ENCODE data around the gene WNT2B.
"Not testable (repeated sequence)": the region's sequence is repeated elsewhere in the genome, so short reads cannot be mapped to it uniquely, and the experiment has no call there.

The WNT2B gene

GRCh38 chr1:112470966-112471365, 37.8 kb upstream of the WNT2B start:
- TF ChIP-seq EZH2 (IDR thresholded peaks at IDR 0.05) = no peak
- no peak for TF ChIP-seq FOXP2 (optimal IDR thresholded peaks at IDR 0.05; ENCODE audit: control extremely low read depth, extremely low read length, insufficient read depth)
- TF ChIP-seq POLR2AphosphoS5 (IDR thresholded peaks at IDR 0.05; ENCODE audit: borderline replicate concordance, low read depth, low read length) = no peak
- DNase-seq (ENCODE audit: low read depth, low spot score) = no peak
- no peaks in the 10 kb centered on the region for H3K36me3 ChIP-seq (ENCODE audit: insufficient read depth, low read length)
- H3K4me3 ChIP-seq = no peak overlapping the region
- H3K27ac ChIP-seq = no peak overlapping the region
- H3K9ac ChIP-seq (ENCODE audit: insufficient read length) = no peak overlapping the region
- H3K9me3 ChIP-seq (ENCODE audit: low read depth, low read length) = no peaks in the 10 kb centered on the region

- H3K9ac ChIP-seq (ENCODE audit: insufficient read length) = no peak overlapping the region
- no peak for DNase-seq (ENCODE audit: low read depth, low spot score)
- no peak overlapping the region for H3K27ac ChIP-seq
- H3K9me3 ChIP-seq (ENCODE audit: low read depth, low read length) = no peaks in the 10 kb centered on the region
- TF ChIP-seq EZH2 (IDR thresholded peaks at IDR 0.05) (no peak), FOXP2 (optimal IDR thresholded peaks at IDR 0.05; ENCODE audit: control extremely low read depth, extremely low read length, insufficient read depth) (no peak), POLR2AphosphoS5 (IDR thresholded peaks at IDR 0.05; ENCODE audit: borderline replicate concordance, low read depth, low read length) (no peak)
- H3K36me3 ChIP-seq (ENCODE audit: insufficient read depth, low read length) = no peaks in the 10 kb centered on the region
- no peak overlapping the region for H3K4me3 ChIP-seq
These were observed 36.6 kb upstream of the WNT2B start for GRCh38 chr1:112472142-112472541.

GRCh38 chr1:112477550-112477949, 31.2 kb upstream of the WNT2B start:
- DNase-seq (ENCODE audit: low read depth, low spot score) = no peak
- H3K36me3 ChIP-seq (ENCODE audit: insufficient read depth, low read length) = no peaks in the 10 kb centered on the region
- H3K9me3 ChIP-seq (ENCODE audit: low read depth, low read length) = no peaks in the 10 kb centered on the region
- TF ChIP-seq EZH2 (IDR thresholded peaks at IDR 0.05) = no peak
- TF ChIP-seq FOXP2 (optimal IDR thresholded peaks at IDR 0.05; ENCODE audit: control extremely low read depth, extremely low read length, insufficient read depth) = no peak
- TF ChIP-seq POLR2AphosphoS5 (IDR thresholded peaks at IDR 0.05; ENCODE audit: borderline replicate concordance, low read depth, low read length) = no peak
- H3K9ac ChIP-seq (ENCODE audit: insufficient read length) = no peak overlapping the region
- H3K4me3 ChIP-seq = no peak overlapping the region
- no peak overlapping the region for H3K27ac ChIP-seq

- TF ChIP-seq FOXP2 (optimal IDR thresholded peaks at IDR 0.05; ENCODE audit: control extremely low read depth, extremely low read length, insufficient read depth) = no peak
- no peak for TF ChIP-seq EZH2 (IDR thresholded peaks at IDR 0.05)
- TF ChIP-seq POLR2AphosphoS5 (IDR thresholded peaks at IDR 0.05; ENCODE audit: borderline replicate concordance, low read depth, low read length) = no peak
- DNase-seq (ENCODE audit: low read depth, low spot score) = no peak
- Histone ChIP-seq H3K4me3 (no peak overlapping the region), H3K27ac (no peak overlapping the region), H3K36me3 (ENCODE audit: insufficient read depth, low read length) (no peaks in the 10 kb centered on the region), H3K9me3 (ENCODE audit: low read depth, low read length) (no peaks in the 10 kb centered on the region), H3K9ac (ENCODE audit: insufficient read length) (no peak overlapping the region)
These were observed 30.5 kb upstream of the WNT2B start for GRCh38 chr1:112478314-112478713.

- H3K9me3 ChIP-seq (ENCODE audit: low read depth, low read length); H3K27ac ChIP-seq; H3K36me3 ChIP-seq (ENCODE audit: insufficient read depth, low read length); DNase-seq (ENCODE audit: low read depth, low spot score); H3K4me3 ChIP-seq; H3K9ac ChIP-seq (ENCODE audit: insufficient read length): not testable (repeated sequence)
These were observed 22.7 kb upstream of the WNT2B start for GRCh38 chr1:112486063-112486462.

GRCh38 chr1:112487686-112488085, 21.1 kb upstream of the WNT2B start:
- H3K36me3 ChIP-seq (ENCODE audit: insufficient read depth, low read length); H3K27ac ChIP-seq; H3K4me3 ChIP-seq; DNase-seq (ENCODE audit: low read depth, low spot score); H3K9ac ChIP-seq (ENCODE audit: insufficient read length); H3K9me3 ChIP-seq (ENCODE audit: low read depth, low read length): not testable (repeated sequence)

- Histone ChIP-seq H3K27ac (no peak overlapping the region), H3K9me3 (ENCODE audit: low read depth, low read length) (no peaks in the 10 kb centered on the region), H3K9ac (ENCODE audit: insufficient read length) (no peak overlapping the region), H3K4me3 (no peak overlapping the region), H3K36me3 (ENCODE audit: insufficient read depth, low read length) (no peaks in the 10 kb centered on the region)
- no peak for DNase-seq (ENCODE audit: low read depth, low spot score)
- TF ChIP-seq EZH2 (IDR thresholded peaks at IDR 0.05) (no peak), FOXP2 (optimal IDR thresholded peaks at IDR 0.05; ENCODE audit: control extremely low read depth, extremely low read length, insufficient read depth) (no peak), POLR2AphosphoS5 (IDR thresholded peaks at IDR 0.05; ENCODE audit: borderline replicate concordance, low read depth, low read length) (no peak)
These were observed 20.6 kb upstream of the WNT2B start for GRCh38 chr1:112488141-112488540.

- H3K36me3 ChIP-seq (ENCODE audit: insufficient read depth, low read length) = no peaks in the 10 kb centered on the region
- TF ChIP-seq EZH2 (IDR thresholded peaks at IDR 0.05) (no peak), FOXP2 (optimal IDR thresholded peaks at IDR 0.05; ENCODE audit: control extremely low read depth, extremely low read length, insufficient read depth) (no peak)
- H3K4me3 ChIP-seq = no peak overlapping the region
- H3K27ac ChIP-seq = no peak overlapping the region
- H3K9ac ChIP-seq (ENCODE audit: insufficient read length) = no peak overlapping the region
- no peaks in the 10 kb centered on the region for H3K9me3 ChIP-seq (ENCODE audit: low read depth, low read length)
- DNase-seq (ENCODE audit: low read depth, low spot score) = no peak
These were observed 16.7 kb upstream of the WNT2B start for GRCh38 chr1:112492076-112492475.

- no peak overlapping the region for H3K27ac ChIP-seq
- DNase-seq (ENCODE audit: low read depth, low spot score) = no peak
- no peaks in the 10 kb centered on the region for H3K36me3 ChIP-seq (ENCODE audit: insufficient read depth, low read length)
- H3K4me3 ChIP-seq = no peak overlapping the region
- no peak overlapping the region for H3K9ac ChIP-seq (ENCODE audit: insufficient read length)
- TF ChIP-seq POLR2AphosphoS5 (IDR thresholded peaks at IDR 0.05; ENCODE audit: borderline replicate concordance, low read depth, low read length) (no peak), EZH2 (IDR thresholded peaks at IDR 0.05) (no peak), FOXP2 (optimal IDR thresholded peaks at IDR 0.05; ENCODE audit: control extremely low read depth, extremely low read length, insufficient read depth) (no peak)
- H3K9me3 ChIP-seq (ENCODE audit: low read depth, low read length) = no peaks in the 10 kb centered on the region
These were observed 15.4 kb upstream of the WNT2B start for GRCh38 chr1:112493351-112493750.

Data from SK-N-MC (cell line).